ENCODE results near the gene PSMG2. TPM values are rescaled to one million over a fixed set of nuclear protein-coding genes. Genes with fewer than 3 reads are reported as not detected.
A peak's percentile ranks its signal among the peaks of the same experiment; 100 is the strongest.

PSMG2 gene
- total and polyA plus RNA-seq, 2 of the 13 experiments (the other 11 are each of a cell fraction or from before 2014, with no cell fraction given): 53.4 to 94.8 TPM

DNA sequence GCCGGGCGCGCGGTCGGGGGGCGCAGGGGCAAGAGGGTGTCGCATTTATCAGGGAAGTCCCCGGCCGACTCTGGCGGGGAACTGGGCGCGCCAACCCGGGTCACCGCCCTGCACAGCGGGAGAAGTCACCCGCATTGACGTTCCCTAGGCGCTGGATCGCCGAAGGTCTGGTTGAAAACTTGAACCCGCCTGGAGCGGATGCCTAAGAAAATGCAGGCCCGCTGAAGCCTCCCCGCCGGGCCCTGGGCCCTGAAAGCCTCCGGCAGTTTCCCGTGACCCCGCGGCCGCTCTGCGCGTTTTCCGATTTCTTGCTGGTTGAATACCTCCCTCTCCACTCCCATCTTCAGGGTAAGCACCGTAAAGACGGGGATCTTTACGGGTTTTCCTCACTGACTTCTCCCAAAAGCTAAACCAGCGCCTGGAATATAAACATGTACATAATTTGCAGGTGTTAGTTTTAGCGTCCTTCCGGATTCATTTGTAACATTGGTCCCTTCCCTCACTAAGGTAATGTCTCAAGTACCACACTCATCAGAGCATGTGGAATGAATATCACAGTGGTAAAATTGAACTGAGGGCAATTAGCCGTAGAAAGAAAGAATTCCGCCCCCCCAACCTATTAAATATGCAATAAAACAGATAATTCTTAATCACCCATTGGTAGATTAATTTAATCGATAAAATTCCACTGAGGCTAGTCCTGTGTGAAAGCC is 44.3 kb upstream of the PSMG2 start (continued):
- TF ChIP-seq, protein P1, sequence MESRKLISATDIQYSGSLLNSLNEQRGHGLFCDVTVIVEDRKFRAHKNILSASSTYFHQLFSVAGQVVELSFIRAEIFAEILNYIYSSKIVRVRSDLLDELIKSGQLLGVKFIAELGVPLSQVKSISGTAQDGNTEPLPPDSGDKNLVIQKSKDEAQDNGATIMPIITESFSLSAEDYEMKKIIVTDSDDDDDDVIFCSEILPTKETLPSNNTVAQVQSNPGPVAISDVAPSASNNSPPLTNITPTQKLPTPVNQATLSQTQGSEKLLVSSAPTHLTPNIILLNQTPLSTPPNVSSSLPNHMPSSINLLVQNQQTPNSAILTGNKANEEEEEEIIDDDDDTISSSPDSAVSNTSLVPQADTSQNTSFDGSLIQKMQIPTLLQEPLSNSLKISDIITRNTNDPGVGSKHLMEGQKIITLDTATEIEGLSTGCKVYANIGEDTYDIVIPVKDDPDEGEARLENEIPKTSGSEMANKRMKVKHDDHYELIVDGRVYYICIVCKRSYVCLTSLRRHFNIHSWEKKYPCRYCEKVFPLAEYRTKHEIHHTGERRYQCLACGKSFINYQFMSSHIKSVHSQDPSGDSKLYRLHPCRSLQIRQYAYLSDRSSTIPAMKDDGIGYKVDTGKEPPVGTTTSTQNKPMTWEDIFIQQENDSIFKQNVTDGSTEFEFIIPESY (CRISPR knock-in tag; IDR thresholded peaks at IDR 0.05): peak; percentile 35; the same call in 1 of the 2 replicates
- TF ChIP-seq ZSCAN22 (CRISPR knock-in tag; IDR thresholded peaks at IDR 0.05): no peak

DNA sequence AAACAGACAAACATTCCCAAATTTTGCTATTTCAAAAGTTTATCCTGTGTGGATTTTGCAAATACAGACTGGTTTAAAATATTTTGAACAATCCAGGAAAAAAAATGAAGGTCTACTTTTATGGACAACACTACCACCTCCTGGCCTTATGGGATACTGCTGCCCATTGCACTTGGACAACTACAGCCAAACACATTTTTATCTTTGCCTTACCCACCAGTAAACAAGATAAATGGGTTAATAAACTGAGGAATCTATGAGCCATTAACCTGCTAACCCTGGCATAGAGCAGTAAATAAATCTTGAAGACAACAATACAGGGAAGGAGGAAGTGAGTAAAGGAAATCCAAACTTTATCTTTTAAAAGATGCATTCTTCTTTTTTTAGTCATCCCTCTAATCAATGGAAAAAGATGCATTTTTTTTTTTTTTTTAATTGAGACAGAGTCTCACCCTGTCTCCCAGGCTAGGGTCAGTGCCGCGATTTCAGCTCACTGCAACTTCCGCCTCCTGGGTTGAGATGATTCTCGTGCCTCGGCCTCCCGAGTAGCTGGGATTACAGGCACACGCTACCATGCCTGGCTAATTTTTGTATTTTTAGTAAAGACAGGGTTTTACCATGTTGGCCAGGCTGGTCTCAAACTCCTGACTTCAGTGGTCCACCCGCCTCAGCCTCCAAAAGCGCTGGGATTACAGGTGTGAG is 42.8 kb upstream of the PSMG2 start:
- BruUV-seq (replicated peaks): no TSS peak
- Histone ChIP-seq H3K9me3 (ENCODE audit: low read length) (no peaks in the 10 kb centered on the region), H3K27me3 (ENCODE audit: control insufficient read depth in 1 of 2, insufficient read depth in 2 of 2, low read length in 2 of 2) (no peaks in the 10 kb centered on the region), H3K4me3 (replicated peaks in 1 of 3; ENCODE audit: insufficient read depth in 1 of 3, low read depth in 2 of 3, low read length in 3 of 3) (no peak overlapping the region), H3K27ac (ENCODE audit: extremely low read length, insufficient read depth, low read length) (no peak overlapping the region), H3K79me2 (ENCODE audit: insufficient read depth, low read length) (peaks cover 8% of the 10 kb centered on the region), H3K9ac (ENCODE audit: insufficient read depth, low read depth, low read length) (no peak overlapping the region), H4K20me1 (ENCODE audit: insufficient read depth, low read length) (no peaks in the 10 kb centered on the region), H3K4me1 (ENCODE audit: insufficient read depth, low read length) (peaks cover 11% of the 10 kb centered on the region), H3K36me3 (replicated peaks in 1 of 2; ENCODE audit: control insufficient read depth in 1 of 2, insufficient read depth in 2 of 2, low read length in 2 of 2) (no peaks in the 10 kb centered on the region), H3K4me2 (ENCODE audit: low read depth, low read length) (no peak overlapping the region), H2AFZ (ENCODE audit: low read length) (no peak overlapping the region)
- intact Hi-C loops (cut with micrococcal nuclease; ENCODE audit: unreplicated experiment): loop anchor here (1.0 to 5.0 kb wide), 5 partner anchors 120 to 378 kb away; no protein-coding TSS in a partner anchor
- 87% methylated on average over 9 of the region's 9 CpGs for WGBS (ENCODE audit: low lambda C conversion rate)
- FAIRE-seq (peak; percentile 91), ATAC-seq (no peak), DNase-seq (ENCODE audit: low spot score) (peak; percentile 47)
- ChIA-PET POLR2A (interaction anchor here (1.6 kb wide), 1 partner anchor 283 kb away, joined by 3 read pairs; the partner anchor contains the start of gene AFG3L2), CTCF (ENCODE audit: low intra/inter-chr PET ratio, low total read pairs) (interaction anchor here (1.3 to 6.0 kb wide), 5 partner anchors 120 to 332 kb away, joined by 3 to 55 read pairs (median 10); no protein-coding TSS in a partner anchor)
- TF ChIP-seq ZNF589 (CRISPR knock-in tag; conservative IDR thresholded peaks at IDR 0.05) (no peak), STAG1 (CRISPR knock-in tag; IDR thresholded peaks at IDR 0.05) (peak; percentile 94), CTCF (CRISPR knock-in tag; IDR thresholded peaks at IDR 0.05) (peak; percentile 77), MXI1 (IDR thresholded peaks at IDR 0.05; ENCODE audit: borderline replicate concordance, low read depth, low read length) (0 out of 3 replicates have a peak, but pooled peaks have one; percentile 7), GATAD2A (CRISPR knock-in tag; IDR thresholded peaks at IDR 0.05) (0 out of 2 replicates have a peak, but pooled peaks have one; percentile 17), RAD21 (CRISPR knock-in tag; IDR thresholded peaks at IDR 0.05) (peak; percentile 81), SMC3 (IDR thresholded peaks at IDR 0.05; ENCODE audit: low read length) (peak; percentile 92), ZNF362 (CRISPR knock-in tag; IDR thresholded peaks at IDR 0.05; ENCODE audit: borderline replicate concordance) (peak; percentile 41; the same call in 1 of the 2 replicates), GFI1 (CRISPR knock-in tag; IDR thresholded peaks at IDR 0.05; ENCODE audit: borderline replicate concordance) (no peak)
- in situ Hi-C loops (cut with HindIII; ENCODE audit: extremely low pct_ligation_motif_present, low pct_unique_long_range_greater_than_20kb): loop anchor here (5.0 kb wide), 2 partner anchors 118 to 268 kb away; no protein-coding TSS in a partner anchor

Measured in HepG2 (cell line).